CD4-positive, CD25-positive, alpha-beta regulatory T cell (primary cell): Measurements from ENCODE around the gene TMPRSS2. TPM values are rescaled to one million over a fixed set of nuclear protein-coding genes. Genes with fewer than 3 reads are reported as not detected.

Experiments used
- ATAC-seq, 2 donors: fragments of 150-1000 bp; cut with Tn5 transposase; one replicate each; pipeline ENCODE4 v1.10.0; 2021; ENCODE audit warnings: low read depth in 2 of 2, moderate number of reproducible peaks in 2 of 2, moderate library complexity in 1 of 2
- DNase-seq, 3 donors: peaks; one replicate each; pipeline versions ENCODE4 v3.0.0 to v3.0.0-alpha.2; 2012 to 2022; ENCODE audit warnings: mixed read lengths in 1 of 3
- H3K27ac ChIP-seq: one replicate; pipeline ENCODE4 v1.7.0; 2013; ENCODE audit warnings: mild to moderate bottlenecking, low read length; ENCODE audit not compliant: insufficient read depth, poor library complexity, severe bottlenecking
- H3K27me3 ChIP-seq: one replicate; pipeline ENCODE4 v1.7.0; 2013; ENCODE audit warnings: low read length; ENCODE audit not compliant: control insufficient read depth, insufficient read depth
- H3K36me3 ChIP-seq: one replicate; pipeline ENCODE4 v1.7.0; 2013; ENCODE audit warnings: mild to moderate bottlenecking, low read length, moderate library complexity; ENCODE audit not compliant: control insufficient read depth, insufficient read depth
- H3K4me1 ChIP-seq: 2 replicates; pipeline ENCODE4 v1.7.0; 2013; ENCODE audit warnings: mild to moderate bottlenecking, low read length; ENCODE audit not compliant: insufficient read depth, control insufficient read depth, poor library complexity, severe bottlenecking
- H3K4me3 ChIP-seq: one replicate; pipeline ENCODE4 v1.7.0; 2013; ENCODE audit warnings: low read depth, mild to moderate bottlenecking, low read length, moderate library complexity
- H3K9me3 ChIP-seq, 2 experiments: 1 replicate in 1 of 2; 2 replicates in 1 of 2; pipeline ENCODE4 v1.7.0; 2013; ENCODE audit warnings: low read length in 2 of 2, mild to moderate bottlenecking in 1 of 2, moderate library complexity in 1 of 2; ENCODE audit not compliant: control insufficient read depth in 2 of 2
- H3K27ac Mint-ChIP-seq, 3 donors: one replicate each; pipeline ENCODE4 v1.8.0; 2020 to 2022; ENCODE audit warnings: mild to moderate bottlenecking in 3 of 3, mixed read lengths in 3 of 3, moderate library complexity in 2 of 3
- H3K27me3 Mint-ChIP-seq: one replicate; pipeline ENCODE4 v1.8.0; 2022; ENCODE audit warnings: mild to moderate bottlenecking, mixed read lengths
- H3K36me3 Mint-ChIP-seq: one replicate; pipeline ENCODE4 v1.8.0; 2020; ENCODE audit warnings: mixed read lengths
- H3K4me1 Mint-ChIP-seq, 4 donors: one replicate each; pipeline ENCODE4 v1.8.0; 2020 to 2022; ENCODE audit warnings: mixed read lengths in 4 of 4, mild to moderate bottlenecking in 1 of 4
- H3K4me3 Mint-ChIP-seq, 4 donors: one replicate each; pipeline ENCODE4 v1.8.0; 2020 to 2022; ENCODE audit warnings: mild to moderate bottlenecking in 4 of 4, mixed read lengths in 4 of 4, moderate library complexity in 3 of 4
- H3K9me3 Mint-ChIP-seq, 7 donors: one replicate each; pipeline ENCODE4 v1.8.0; 2020 to 2022; ENCODE audit warnings: mixed read lengths in 7 of 7, mild to moderate bottlenecking in 3 of 7, moderate library complexity in 2 of 7
- polyA plus RNA-seq, 4 donors: library from polyadenylated mRNA; unstranded; fragments of 300-500 nt; fragmentation: Illumina TruSeq; gene quantifications; one replicate each; pipeline ENCODE4 v1.2.3, GENCODE V29; 2021
- total RNA-seq: library from RNA; stranded (reverse); gene quantifications from one replicate; pipeline ENCODE4 v1.2.3, GENCODE V29; 2022

Gene TMPRSS2
- total and polyA plus RNA-seq, 5 donors from 2014 or later = not detected

- no peaks in the 10 kb centered on the region for H3K36me3 ChIP-seq
- Mint-ChIP-seq H3K36me3 (no peaks in the 10 kb centered on the region), H3K4me1 (no peaks in the 10 kb centered on the region), H3K4me3 (no peak overlapping the region), H3K9me3 (no peaks in the 10 kb centered on the region), H3K27me3 (peaks cover 10% of the 10 kb centered on the region), H3K27ac (no peak overlapping the region)
- no peak overlapping the region for H3K27ac ChIP-seq
- H3K9me3 ChIP-seq = no peaks in the 10 kb centered on the region
- no peak overlapping the region for H3K4me3 ChIP-seq
- H3K4me1 ChIP-seq = no peaks in the 10 kb centered on the region
- ATAC-seq (no peak), DNase-seq (no peak)
- H3K27me3 ChIP-seq = no peaks in the 10 kb centered on the region
These were observed 29.4 kb upstream of the TMPRSS2 start for GRCh38 chr21:41537356-41537755.

- Mint-ChIP-seq H3K4me3 (no peak overlapping the region), H3K36me3 (no peaks in the 10 kb centered on the region), H3K9me3 (no peaks in the 10 kb centered on the region), H3K27ac (no peak overlapping the region), H3K27me3 (peaks cover 8% of the 10 kb centered on the region), H3K4me1 (no peaks in the 10 kb centered on the region)
- Histone ChIP-seq H3K36me3 (no peaks in the 10 kb centered on the region), H3K9me3 (no peaks in the 10 kb centered on the region), H3K27ac (no peak overlapping the region), H3K4me1 (no peaks in the 10 kb centered on the region), H3K4me3 (no peak overlapping the region), H3K27me3 (no peaks in the 10 kb centered on the region)
- no peak for DNase-seq
- no peak for ATAC-seq
These were observed 28.8 kb upstream of the TMPRSS2 start for GRCh38 chr21:41536827-41537103.

DNA sequence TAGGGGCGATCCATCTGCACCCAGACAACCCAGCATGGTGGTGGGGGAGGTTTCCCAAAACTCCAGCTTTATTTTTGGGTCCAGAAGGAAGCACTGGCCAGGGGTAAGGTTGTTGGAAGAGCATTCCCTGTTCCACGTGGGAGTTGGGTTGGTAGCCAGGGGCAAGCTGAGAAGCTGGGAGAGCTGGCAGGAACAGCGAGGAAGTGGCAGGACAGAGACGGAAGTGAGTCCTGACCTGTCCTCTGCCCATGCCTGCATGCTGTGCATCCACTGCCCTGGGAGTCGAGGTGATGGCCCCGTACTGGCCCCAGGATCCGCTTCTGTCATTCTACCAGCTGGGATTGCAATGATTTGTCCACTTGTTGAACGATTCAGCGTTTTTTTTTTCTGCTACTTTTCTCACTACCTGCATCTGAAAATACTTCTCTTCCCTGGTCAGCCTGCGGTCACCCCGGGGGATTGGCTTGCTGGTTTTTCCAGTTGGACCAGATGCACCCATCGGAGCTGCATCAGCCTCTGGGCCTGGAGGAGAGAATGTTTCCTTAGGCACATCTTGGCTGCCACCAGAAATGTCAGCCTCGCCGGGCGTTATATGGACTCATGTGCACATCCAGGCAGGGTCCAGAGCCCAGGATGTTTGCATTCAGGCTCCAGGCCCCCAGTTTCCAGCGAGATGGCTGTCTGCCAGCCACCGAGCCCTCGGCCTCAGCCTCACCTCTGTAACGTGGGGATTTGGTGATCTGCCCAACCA is 28.3 kb upstream of the TMPRSS2 start:
- Histone ChIP-seq H3K9me3 (no peaks in the 10 kb centered on the region), H3K36me3 (no peaks in the 10 kb centered on the region), H3K4me3 (no peak overlapping the region), H3K4me1 (no peaks in the 10 kb centered on the region), H3K27ac (no peak overlapping the region), H3K27me3 (no peaks in the 10 kb centered on the region)
- H3K27ac Mint-ChIP-seq = no peak overlapping the region
- H3K36me3 Mint-ChIP-seq = no peaks in the 10 kb centered on the region
- H3K9me3 Mint-ChIP-seq = no peaks in the 10 kb centered on the region
- ATAC-seq = no peak
- peaks cover 8% of the 10 kb centered on the region for H3K27me3 Mint-ChIP-seq
- no peak for DNase-seq
- H3K4me1 Mint-ChIP-seq = no peaks in the 10 kb centered on the region
- H3K4me3 Mint-ChIP-seq = no peak overlapping the region

- no peaks in the 10 kb centered on the region for H3K36me3 Mint-ChIP-seq
- no peaks in the 10 kb centered on the region for H3K36me3 ChIP-seq
- ATAC-seq = no peak
- no peaks in the 10 kb centered on the region for H3K4me1 Mint-ChIP-seq
- H3K27ac Mint-ChIP-seq = peak overlapping the region in 1 of 3 donors; percentile 48
- peaks cover 3% of the 10 kb centered on the region for H3K27me3 ChIP-seq
- DNase-seq = no peak
- H3K9me3 ChIP-seq = no peaks in the 10 kb centered on the region
- no peak overlapping the region for H3K4me3 Mint-ChIP-seq
- H3K4me1 ChIP-seq = no peaks in the 10 kb centered on the region
- H3K27ac ChIP-seq = no peak overlapping the region
- no peak overlapping the region for H3K4me3 ChIP-seq
- no peaks in the 10 kb centered on the region for H3K9me3 Mint-ChIP-seq
- peaks cover 21% of the 10 kb centered on the region for H3K27me3 Mint-ChIP-seq
These were observed 22.4 kb upstream of the TMPRSS2 start for GRCh38 chr21:41530366-41530765.

DNA sequence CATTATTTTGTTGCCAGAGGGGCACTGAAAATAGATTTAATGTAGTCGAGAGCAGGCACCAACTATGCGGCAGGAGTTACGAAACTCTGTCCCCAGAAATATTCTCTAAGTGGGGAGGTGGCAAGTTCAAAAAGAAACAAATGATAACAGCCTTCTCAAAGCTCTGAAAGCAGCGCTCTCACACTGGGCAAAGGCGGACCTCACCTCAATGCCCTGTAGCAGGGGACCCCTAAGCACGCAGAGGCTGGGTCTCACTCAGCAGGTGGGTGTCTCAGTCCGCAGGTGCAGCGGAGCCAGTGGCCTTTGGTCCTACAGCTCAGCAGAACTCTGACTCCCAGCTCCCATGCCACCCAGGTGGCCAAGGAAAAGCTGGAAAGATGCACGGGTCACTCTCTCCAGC is 21.8 kb upstream of the TMPRSS2 start:
- H3K27ac ChIP-seq = no peak overlapping the region
- peaks cover 3% of the 10 kb centered on the region for H3K27me3 ChIP-seq
- no peaks in the 10 kb centered on the region for H3K9me3 ChIP-seq
- ATAC-seq (no peak), DNase-seq (no peak)
- no peaks in the 10 kb centered on the region for H3K36me3 Mint-ChIP-seq
- H3K4me1 Mint-ChIP-seq = no peaks in the 10 kb centered on the region
- peaks cover 21% of the 10 kb centered on the region for H3K27me3 Mint-ChIP-seq
- H3K4me1 ChIP-seq = no peaks in the 10 kb centered on the region
- H3K36me3 ChIP-seq = no peaks in the 10 kb centered on the region
- H3K27ac Mint-ChIP-seq = no peak overlapping the region
- H3K4me3 Mint-ChIP-seq = no peak overlapping the region
- H3K9me3 Mint-ChIP-seq = no peaks in the 10 kb centered on the region
- no peak overlapping the region for H3K4me3 ChIP-seq

DNA sequence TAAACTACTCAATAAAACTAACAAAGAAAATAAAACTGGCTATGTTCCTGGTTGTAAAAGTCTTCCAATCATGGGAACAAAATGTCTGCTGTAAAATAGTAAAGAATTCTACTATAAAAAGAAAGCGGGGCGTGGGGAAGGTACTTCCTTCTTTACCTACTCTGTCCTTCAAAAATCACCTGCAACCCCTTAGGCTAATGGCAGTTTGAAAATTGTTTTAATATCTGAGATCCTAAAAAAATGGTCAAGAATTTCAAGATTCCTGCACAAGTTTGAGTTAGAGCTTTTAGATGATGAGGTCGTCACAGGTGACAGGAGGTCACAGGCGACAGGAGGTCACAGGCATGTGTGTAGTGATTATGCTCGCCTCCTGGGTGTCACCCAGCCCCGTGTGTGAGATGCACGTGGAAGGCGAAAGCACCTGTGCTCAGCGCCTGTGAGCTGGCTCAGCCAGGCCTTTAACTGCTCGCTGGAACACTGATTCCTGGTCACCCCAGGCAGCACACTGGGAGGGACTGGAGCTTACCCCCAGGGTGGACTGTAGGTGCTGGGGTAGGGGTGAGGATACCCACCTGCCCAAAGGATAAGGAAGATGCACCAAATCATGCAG is 18.6 kb upstream of the TMPRSS2 start:
- Mint-ChIP-seq H3K36me3 (no peaks in the 10 kb centered on the region), H3K4me1 (peaks cover 0 to 2% (median 0%) of the 10 kb centered on the region in 4 donors), H3K4me3 (no peak overlapping the region), H3K27me3 (peaks cover 21% of the 10 kb centered on the region), H3K27ac (no peak overlapping the region), H3K9me3 (no peaks in the 10 kb centered on the region)
- H3K27ac ChIP-seq = no peak overlapping the region
- H3K36me3 ChIP-seq = no peaks in the 10 kb centered on the region
- ATAC-seq (no peak), DNase-seq (no peak)
- no peaks in the 10 kb centered on the region for H3K4me1 ChIP-seq
- no peak overlapping the region for H3K4me3 ChIP-seq
- H3K9me3 ChIP-seq = no peaks in the 10 kb centered on the region
- H3K27me3 ChIP-seq = peaks cover 3% of the 10 kb centered on the region

DNA sequence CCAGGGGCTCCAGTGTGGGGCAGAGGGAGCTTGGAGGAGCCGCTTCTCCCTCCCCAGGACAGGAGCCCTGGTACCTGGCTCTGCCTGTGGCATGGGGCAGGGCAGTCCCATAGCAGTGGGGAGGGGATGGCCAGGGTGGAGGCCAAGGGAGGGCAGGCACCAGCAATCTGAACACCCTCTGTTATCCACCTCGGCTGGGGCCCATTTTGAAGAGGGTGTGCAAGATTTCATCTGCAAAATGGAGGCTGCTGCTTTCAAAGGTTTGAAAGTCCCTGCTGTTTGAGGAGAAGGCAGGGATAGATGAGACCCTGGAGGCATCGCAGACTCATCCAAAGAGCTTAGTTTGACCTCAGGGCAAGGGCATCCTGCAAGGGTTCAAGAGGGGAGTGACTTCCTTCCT is 15.2 kb upstream of the TMPRSS2 start:
- H3K9me3 ChIP-seq = no peaks in the 10 kb centered on the region
- no peak overlapping the region for H3K4me3 ChIP-seq
- no peak for ATAC-seq
- Mint-ChIP-seq H3K9me3 (no peaks in the 10 kb centered on the region), H3K27me3 (peaks cover 6% of the 10 kb centered on the region), H3K4me1 (peaks cover 0 to 4% (median 0%) of the 10 kb centered on the region in 4 donors), H3K4me3 (no peak overlapping the region), H3K27ac (no peak overlapping the region), H3K36me3 (no peaks in the 10 kb centered on the region)
- H3K27me3 ChIP-seq = peaks cover 3% of the 10 kb centered on the region
- H3K4me1 ChIP-seq = no peaks in the 10 kb centered on the region
- no peak for DNase-seq
- H3K27ac ChIP-seq = no peak overlapping the region
- H3K36me3 ChIP-seq = no peaks in the 10 kb centered on the region

- H3K27ac ChIP-seq = no peak overlapping the region
- no peaks in the 10 kb centered on the region for H3K36me3 Mint-ChIP-seq
- H3K9me3 ChIP-seq = no peaks in the 10 kb centered on the region
- no peaks in the 10 kb centered on the region for H3K4me1 ChIP-seq
- no peak overlapping the region for H3K4me3 Mint-ChIP-seq
- H3K4me3 ChIP-seq = no peak overlapping the region
- H3K36me3 ChIP-seq = no peaks in the 10 kb centered on the region
- peaks cover 0 to 4% (median 0%) of the 10 kb centered on the region in 4 donors for H3K4me1 Mint-ChIP-seq
- DNase-seq (no peak), ATAC-seq (no peak)
- H3K27me3 Mint-ChIP-seq = peaks cover 6% of the 10 kb centered on the region
- no peak overlapping the region for H3K27ac Mint-ChIP-seq
- H3K27me3 ChIP-seq = no peaks in the 10 kb centered on the region
- H3K9me3 Mint-ChIP-seq = no peaks in the 10 kb centered on the region
These were observed 13.6 kb upstream of the TMPRSS2 start for GRCh38 chr21:41521489-41522027.
